HG03039 (cell line): ENCODE results near the gene NUP153.

ENCODE experiments used
- ATAC-seq: cut with Tn5 transposase; IDR thresholded peaks from one replicate; pipeline ENCODE4 v1.9.1; 2021; ENCODE audit warnings: mild to moderate bottlenecking, moderate library complexity; ENCODE audit not compliant: unreplicated experiment

NUP153 gene

GRCh38 chr6:17577059-17577458 lies 129.7 kb downstream of the NUP153 start:
- no peak for ATAC-seq

- no peak for ATAC-seq
Observed at GRCh38 chr6:17574866-17575560, 131.7 kb downstream of the NUP153 start.

- ATAC-seq = no peak
Observed at GRCh38 chr6:17565399-17565798, 141.3 kb downstream of the NUP153 start.
